Fibroblast of skin of left biceps (primary cell): ENCODE data around the gene AEN.

Source experiments
- DNase-seq, 2 experiments: peaks; one replicate each; pipeline ENCODE4 v3.0.0-alpha.2; 2013; ENCODE audit warnings: low read depth in 2 of 2

AEN gene, protein sequence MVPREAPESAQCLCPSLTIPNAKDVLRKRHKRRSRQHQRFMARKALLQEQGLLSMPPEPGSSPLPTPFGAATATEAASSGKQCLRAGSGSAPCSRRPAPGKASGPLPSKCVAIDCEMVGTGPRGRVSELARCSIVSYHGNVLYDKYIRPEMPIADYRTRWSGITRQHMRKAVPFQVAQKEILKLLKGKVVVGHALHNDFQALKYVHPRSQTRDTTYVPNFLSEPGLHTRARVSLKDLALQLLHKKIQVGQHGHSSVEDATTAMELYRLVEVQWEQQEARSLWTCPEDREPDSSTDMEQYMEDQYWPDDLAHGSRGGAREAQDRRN

GRCh38 chr15:88620995-88621772 lies at the start of gene AEN:
TSS of gene AEN (plus strand) at chr15:88621340. CDS start at chr15:88626210, 4,870 bp downstream.
- peak; percentile 89 to 90 for DNase-seq

DNA sequence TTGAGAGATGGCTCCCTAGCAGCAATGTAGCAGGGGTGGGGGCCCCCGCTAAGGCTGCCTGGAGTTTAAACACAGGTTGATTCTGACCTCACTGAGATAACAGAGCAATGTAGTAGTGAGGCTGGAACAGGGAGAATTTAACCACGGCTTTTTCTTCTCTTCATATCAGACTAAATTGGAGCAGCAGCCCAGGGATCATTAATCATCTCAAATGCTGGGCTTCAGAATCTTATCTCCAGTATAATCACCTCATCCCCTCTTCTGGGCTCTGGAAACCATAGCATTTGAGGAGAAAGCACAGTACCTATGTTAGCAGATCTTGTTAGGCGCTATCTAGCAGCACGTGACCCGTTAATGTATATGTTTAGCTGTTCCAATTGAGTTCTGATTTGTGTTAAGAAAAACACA lies 49.3 kb upstream of the AEN start:
- no peak for DNase-seq

GRCh38 chr15:88574077-88574476 lies 47.1 kb upstream of the AEN start:
- no peak for DNase-seq

DNA sequence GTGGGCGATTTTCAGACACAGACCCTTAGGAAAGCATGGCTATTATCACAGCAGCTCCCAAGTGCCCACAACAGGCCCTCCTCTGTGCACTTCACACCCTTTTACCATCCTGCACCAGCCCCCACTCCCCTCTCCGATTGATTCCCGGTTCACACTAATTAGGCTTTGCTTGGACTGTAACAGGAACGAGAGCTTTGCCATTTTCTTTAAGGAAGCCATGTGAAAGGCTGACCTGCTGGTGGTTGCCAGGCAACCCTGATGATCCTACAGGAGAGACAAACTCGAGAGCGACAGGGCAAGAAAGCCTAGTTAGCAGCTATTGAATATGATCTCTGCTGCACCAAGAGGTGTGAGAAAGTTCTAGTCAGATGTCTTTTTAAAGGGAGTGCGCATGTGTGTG lies 46.5 kb upstream of the AEN start:
- no peak for DNase-seq

DNA sequence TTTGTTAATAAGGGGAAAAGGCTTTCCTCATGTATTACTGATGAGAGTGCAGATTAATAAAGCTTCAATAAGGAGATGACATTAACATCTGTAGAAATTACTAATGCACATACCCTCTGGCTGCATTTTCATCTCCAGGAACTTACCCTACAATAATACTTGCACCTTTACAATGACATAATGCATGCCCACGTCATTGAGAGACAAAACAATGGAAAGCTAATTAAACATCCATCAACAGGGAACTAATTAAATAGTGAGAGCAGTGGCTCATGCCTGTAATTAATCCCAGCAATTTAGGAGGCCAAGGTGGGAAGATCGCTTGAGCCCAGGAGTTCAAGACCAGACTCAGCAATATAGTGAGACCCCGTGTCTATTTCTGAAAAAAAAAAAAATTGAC lies 41.8 kb upstream of the AEN start:
- DNase-seq: no peak

GRCh38 chr15:88580532-88580931 lies 40.6 kb upstream of the AEN start:
- DNase-seq: no peak

DNA sequence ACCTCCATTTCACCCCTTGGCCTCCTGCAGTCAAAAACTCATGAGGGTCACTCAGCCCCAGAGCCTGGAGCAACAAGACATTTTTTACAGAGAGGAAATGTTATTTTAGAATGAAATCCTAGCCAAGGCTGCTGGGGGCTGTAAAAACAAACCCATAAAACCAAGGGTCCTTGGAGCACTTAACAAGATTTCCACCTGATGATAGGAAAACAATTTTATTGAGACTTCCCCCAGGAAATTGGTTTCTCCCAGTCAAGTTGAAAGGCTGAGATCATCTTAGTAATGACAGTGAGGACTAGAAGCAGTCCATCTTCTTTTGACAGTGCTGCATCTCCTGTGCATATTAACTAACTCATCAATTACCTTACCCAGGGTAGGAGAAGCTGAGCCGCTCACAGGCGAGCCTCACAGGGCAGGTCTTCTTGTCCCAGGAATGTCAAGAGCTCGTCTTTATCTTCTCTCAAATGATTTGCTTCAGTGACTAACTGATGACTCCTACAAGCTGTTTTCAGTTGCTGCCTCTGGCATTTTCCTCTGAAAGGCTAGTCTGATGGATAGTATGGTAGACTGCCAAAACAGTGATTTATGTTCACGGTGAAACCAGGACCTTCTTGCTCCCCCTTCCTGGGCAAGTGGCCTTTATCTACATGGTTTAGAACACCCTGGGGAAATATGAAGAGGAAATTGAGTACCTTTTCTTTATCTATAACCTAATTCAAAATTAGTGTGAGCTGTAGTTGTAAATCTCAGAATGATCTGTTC lies 34.6 kb upstream of the AEN start:
- DNase-seq: no peak

DNA sequence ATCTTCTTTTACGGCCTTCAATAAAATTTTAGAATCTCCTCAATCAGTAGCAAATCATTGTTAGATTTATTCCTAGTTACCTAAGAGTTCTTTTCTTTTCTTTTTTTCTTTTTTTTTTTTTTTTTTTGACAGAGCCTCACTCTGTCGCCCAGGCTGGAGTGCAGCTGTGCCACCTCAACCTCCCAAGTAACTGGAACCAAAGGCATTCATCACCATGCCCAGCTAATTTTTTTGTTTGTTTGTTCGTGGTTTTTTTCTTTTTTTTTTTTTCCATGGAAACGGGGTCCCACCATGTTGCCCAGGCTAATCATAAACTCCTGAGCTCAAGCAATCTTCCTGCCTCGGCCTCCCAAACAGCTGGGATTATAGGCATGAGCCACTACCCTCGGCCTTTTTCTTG lies 30.4 kb upstream of the AEN start:
- DNase-seq: no peak

- no peak for DNase-seq
Measured at GRCh38 chr15:88591384-88591783, 29.8 kb upstream of the AEN start.

GRCh38 chr15:88603885-88604284 lies 17.3 kb upstream of the AEN start:
- DNase-seq: no peak

DNA sequence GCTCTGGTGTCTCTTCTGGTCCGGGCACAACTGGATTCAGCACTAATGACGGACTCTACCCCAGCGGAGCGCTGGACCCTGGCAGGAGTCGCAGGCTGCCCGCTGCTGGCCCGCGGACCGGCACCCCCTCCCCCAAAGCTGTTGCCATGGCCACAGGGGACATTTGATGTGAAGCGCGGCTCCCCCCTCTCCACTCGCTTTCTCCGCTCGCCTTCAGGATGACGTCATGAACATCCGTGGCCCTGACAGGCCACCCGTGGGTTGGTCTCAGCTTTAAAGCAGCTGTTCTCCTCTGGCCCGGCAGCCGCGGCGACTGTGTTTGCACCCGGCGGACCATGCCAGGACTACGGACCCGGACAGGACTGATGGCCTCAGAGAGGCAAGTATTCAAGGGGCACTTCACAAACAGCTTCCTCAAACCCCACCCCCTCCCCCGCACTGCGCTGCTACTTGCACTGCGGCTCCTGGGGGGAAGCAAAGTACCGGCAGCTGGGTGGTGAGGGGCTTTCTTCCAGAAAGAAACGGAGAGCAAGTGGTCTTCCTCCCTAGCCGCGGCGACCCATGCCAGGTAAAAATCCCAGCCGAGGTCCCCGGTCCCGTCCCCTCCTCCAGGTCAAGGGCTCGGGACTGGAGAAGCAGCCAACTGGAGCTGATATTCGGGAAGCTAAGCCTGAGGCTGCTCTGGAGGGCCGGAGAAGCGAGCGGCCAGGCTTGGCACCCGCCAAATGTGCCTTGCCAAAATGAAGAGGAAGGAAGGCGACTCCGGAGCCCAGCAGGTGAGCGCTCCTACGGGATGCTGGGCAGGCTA lies 16.6 kb upstream of the AEN start:
- DNase-seq: no peak

GRCh38 chr15:88605189-88606069 lies 15.7 kb upstream of the AEN start:
- DNase-seq: no peak

GRCh38 chr15:88606070-88606794 lies 14.9 kb upstream of the AEN start:
- DNase-seq: no peak

DNA sequence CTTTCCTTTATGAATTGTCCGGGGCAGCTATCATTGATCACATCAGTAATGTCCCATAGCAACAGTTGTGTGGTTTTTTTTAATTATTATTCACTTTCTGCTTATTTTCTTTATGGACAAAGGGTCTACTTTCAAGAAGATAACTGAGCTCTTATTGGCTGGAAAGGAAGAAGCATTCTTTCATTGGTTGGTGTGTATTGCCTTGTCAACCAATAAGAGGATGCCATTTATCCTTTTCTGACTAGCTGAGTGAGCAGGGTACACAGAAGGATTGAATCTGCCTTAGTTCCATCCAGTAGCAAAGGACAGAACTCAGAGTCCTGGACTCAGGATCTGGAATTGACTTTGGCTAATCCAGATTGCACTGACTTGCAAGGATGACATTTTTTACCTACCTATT lies 13.2 kb upstream of the AEN start:
- no peak for DNase-seq

- DNase-seq: no peak
Measured at GRCh38 chr15:88608607-88609181, 12.4 kb upstream of the AEN start.

- DNase-seq: no peak
Measured at GRCh38 chr15:88609344-88610090, 11.6 kb upstream of the AEN start.

GRCh38 chr15:88610701-88611231 lies 10.4 kb upstream of the AEN start:
- no peak for DNase-seq

- DNase-seq: no peak
Measured at GRCh38 chr15:88612186-88612796, 8.8 kb upstream of the AEN start.
